Kasumi-1 (cell line): ENCODE results near the gene CDC42BPA.

Experiments
- DNase-seq, 2 experiments: peaks; one replicate each; lab custom pipeline; 2025; lab: John Stamatoyannopoulos, UW

CDC42BPA gene

DNA sequence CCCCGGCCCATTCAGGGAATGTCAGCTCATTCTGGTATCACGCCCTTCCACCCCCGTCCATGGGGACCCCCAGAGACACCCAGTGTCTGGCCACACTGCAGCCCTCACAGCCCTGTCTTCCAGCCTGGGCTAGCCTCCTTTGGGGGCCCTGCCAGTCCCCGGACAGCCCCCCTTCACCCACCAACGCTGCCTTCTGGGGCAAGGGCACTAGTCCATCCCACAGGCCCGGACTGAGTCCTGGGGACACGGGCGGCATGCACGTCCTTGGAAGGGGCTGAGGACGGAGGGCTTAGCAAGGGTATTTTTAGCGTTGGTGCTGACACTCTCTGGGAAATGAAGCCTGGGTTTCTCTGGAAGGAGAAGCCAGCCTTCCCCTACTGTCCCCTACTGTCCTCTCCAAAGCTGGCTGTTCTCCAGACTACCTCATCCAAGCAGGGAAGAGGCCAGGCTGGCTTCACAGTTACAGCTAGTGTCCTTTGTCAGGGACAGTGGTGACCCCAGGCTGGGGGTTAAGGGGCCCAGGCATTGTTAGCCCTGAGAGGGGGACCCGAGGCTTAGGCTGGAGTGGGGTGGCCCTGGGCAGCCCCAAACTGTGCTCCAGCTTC, 338.7 kb downstream of the CDC42BPA start:
- DNase-seq = no peak

DNA sequence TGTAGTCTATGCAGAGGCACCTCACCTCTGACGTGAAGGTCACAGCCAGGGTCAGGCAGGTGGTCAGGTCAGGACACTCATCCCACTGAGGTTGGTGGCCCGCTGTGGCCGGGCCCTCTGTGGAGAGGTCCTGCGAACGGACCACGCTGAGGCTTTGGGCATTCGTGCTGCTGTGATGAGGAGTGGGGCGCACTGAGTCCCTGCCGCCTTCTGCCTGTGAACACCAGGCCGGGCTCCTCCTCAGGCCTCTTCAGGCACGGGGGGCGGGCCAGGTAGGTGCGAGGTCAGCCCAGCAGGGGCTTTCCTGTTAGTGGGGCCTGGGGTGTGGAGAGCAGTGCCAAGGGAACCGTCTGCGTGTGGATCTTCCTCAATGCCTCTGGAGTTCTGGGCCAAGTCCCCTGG, 339.2 kb downstream of the CDC42BPA start:
- DNase-seq = no peak

DNA sequence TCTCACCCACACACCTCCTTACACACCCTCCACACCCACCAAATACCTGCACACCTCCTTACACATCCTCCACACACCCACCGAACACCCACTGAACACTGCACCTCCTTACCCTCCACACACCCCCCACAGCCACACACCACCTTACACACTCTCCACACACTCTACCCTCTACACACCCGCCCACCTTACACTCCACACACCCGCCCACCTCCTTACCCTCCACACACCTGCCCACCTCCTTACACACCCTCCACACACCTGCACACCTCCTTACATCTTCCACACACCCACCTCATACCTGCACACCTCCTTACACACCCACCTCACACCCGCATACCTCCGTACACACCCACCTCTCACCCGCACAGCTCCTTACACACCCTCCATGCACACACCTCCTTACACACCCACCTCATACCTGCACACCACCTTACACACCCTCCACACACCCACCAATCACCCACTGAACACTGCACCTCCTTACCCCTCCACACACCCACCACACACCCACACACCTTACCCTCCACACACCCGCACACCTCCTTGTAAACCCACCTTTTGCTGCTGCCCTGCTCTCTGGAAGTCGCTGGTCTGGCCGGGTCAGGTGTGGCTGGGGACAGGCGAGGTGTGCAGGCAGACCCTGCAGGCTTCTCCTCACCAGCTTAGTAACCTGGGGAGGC, 339.7 kb downstream of the CDC42BPA start:
- DNase-seq = no peak

DNA sequence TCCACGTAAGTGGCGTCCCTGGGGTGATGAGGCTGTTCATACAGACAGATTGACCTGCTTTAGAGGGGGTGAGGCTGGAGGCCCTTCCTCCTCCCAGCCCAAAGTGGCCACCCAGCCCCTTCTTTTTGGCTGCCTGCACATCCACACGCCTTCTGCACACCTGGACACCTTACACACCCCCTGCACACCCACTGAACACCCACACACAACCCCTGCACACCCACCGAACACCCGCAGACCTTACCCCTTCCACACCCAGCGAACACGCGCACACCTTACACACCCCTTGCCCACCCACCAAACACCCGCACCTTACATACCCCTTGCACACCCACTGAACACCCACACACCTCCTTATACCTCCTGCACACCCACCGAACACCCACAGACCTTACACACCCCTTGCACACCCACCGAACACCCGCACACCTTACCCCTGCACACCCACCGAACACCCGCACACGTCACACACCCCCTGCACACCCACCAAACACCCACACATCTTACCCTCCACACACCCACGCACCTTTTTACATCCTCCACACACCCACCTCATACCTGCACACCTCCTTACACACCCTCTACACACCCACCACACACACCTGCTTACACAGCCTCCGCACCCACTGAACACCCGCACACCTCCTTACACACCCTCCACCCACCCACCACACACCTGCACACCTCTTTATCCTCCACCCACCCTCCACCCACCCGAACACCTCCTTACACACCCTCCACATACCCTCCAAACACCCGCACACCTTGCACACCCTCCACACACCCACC, 340.5 kb downstream of the CDC42BPA start:
- DNase-seq = no peak

DNA sequence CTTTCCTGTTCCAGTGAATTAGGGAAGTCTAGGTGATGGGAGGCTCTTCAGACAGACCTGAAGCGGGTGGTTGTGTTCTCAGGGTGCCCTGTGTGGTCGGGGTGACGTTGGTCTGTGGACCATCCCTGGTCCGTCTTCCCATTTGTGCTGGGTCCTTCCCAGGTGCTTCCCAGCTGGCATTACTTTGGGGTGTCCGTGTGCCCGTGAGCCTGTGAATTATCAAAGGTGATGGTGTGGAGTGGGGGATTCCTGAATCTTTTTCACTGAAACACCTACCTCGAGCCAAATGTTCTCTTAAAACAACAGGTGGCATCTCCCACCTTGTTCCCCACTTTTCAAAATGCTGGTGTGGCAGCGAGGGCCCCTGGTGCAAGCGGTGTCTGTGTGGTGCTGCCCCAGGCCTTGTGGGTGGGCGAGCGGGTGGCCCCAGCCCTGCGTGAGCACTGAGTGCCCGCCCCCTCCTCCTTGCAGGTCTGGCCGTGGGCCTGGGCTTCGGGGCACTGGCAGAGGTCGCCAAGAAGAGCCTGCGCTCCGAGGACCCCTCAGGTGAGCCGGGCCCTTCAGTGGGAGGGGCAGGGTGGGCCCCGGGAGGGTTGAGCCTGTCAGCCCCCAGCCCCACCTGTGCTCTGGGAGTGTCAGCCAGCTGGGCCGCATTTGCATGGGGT, 341.2 kb downstream of the CDC42BPA start:
- no peak for DNase-seq

DNA sequence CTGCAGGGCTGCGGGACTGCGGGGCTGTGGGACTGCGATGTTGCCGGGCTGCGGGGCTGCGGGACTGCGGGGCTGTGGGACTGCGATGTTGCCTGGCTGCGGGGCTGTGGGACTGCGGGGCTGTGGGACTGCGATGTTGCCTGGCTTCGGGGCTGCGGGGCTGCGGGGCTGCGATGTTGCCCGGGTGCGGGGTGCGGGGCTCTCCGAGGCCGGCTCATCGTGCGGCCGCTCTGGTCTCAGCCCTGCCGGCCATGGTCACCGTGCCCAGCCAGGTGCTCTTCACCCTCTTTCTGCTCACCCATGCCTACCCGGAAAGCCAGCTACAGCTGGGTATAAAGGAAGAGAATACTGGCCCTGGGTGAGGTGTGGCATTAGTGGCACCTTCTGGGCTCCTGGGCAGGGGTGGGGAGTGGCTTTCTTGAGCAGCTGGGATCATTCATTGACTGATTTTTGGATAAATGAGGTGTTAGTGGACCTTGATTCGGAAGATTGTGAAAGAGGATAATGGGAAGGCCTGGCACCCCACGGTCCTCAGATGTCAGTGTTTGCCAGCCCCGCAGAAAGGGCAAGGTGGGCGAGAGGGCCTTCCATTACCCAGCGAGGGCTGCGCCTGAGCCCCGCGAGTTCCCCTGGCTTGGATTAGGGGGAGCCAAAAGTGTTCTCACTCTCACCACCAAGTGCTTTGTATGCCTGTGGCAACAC, 341.9 kb downstream of the CDC42BPA start:
- no peak for DNase-seq

DNA sequence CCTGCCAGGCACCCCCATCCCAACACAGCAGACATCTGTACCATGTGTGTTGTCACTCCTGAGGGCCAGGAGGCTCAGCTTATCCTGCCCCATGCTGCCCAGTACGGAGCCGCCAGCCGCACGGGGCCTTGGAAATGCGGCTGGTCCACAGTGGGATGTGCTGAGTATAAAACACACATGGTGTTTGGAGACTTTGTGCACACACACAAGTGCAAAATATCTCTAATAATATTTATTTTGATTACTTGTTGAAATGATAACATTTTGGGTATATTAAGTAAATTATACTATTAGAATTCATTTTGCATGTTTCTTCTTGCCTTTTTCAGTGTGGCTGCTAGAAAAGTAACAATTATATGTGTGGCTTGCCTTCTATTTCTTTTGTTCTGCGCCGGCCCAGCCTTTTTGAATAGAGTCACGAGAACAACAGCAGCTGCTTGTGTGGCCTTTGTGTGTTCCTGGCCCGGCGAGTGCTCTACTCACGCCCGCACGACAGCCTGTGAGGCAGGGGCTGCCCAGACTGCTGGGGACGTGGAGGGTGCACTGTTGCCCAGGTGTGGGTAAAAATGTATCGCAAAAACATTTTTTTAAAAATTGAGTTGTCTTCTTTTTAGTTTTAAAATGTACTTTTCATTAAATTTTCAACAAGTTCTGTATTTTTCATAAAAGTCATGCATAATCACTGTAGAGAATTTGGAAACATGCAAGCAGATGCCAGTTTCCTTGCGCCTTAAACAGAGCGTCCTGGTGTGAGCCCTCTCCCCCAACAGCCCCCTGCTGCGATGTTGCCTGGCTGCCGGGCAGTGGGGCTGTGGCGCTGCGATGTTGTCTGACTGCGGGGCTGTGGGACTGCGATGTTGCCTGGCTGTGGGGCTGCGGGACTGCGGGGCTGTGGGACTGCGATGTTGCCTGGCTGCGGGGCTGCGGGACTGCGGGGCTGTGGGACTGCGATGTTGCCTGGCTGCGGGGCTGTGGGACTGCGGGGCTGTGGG, 342.7 kb downstream of the CDC42BPA start:
- DNase-seq = no peak

DNA sequence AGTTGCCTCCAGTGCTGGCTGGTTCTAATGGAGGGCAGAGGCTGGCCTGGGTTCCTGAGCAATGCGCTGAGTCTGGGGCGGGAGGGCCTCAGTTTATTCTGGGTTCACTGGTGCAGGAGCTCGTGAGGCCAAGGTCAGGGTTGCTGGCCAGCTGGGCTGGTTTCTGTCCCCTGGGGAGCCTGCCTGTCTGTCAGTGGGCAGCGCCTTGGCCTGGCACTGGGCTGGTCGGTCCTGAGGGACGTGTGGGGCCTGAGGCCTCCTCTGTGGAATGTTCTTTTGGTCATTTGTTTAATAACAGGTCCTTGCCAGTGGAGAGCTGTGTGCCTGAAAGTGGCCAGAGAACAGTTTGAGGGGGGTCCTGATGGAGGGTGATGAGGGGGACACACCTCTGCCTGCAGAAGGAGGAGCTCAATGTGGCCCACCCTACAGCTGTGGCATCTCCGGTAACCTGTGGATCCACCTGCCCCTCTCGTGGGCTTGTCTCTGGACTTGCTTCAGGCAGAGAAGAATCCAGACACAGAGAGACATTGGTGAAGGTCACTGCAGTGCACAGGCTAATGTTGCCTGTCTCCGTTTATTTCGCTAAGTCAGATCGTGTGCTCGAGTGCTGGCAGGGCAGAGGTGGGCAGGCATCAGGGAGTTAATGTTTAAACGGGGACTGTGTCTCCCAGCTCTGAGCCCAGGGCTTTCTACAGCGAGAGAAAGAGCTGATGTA, 343.6 kb downstream of the CDC42BPA start:
- DNase-seq = no peak

DNA sequence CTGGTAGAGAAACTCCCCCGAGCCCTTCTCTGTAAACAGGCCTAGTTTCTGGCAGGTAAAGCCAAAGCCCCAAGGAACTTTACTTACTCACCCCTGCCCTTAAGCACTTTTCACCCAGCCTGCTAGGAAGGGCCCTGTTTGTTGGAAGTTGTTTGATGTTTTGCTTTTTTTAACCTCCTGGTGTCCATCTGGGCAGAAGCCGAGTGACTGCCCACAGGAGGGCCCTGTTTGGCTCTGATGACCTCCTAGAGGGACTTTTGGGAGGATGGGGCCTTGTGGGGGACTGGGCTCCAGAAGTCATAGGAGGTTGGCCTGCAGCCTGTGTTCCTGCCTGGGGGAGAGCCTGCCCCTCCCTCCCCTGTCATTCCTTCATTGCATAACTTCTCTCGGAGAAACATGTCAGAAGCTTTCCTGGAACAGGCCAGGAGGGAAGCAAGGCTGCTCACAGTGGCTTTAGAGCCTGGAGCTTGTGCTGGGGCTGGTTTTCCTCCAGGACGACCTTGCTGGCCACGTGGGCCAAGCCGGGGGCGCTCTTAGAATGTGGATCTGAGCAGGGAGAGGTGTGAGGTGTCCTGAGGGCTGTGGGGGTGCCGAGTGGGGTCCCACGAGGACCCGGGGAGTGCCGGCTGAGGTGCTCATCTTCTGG, 344.3 kb downstream of the CDC42BPA start:
- DNase-seq = no peak

DNA sequence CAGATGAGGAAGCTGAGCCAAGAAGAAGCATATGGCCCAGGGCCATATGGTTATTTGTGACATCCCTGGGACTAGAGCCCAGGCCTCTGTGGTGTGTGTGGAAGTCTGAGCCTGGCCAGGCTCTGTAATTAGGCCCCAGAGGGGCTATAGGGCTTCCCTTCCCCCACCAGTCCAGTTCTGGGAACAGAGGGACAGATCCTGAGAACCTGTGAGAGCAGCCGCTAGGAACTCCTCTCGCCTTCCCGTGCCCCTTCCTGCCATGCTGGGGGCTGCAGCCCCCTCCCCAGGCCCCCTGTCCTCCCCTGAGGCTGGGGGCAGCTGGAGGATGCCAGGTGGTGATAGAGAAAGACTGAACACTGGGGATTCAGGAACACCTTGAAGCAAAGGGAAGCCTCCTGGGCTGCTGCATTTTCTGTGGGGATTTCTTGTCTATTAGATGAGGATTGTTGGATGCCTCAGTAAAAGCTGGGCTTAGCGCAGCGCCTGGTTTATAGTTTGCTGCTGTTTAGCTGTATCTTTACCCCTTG, 344.9 kb downstream of the CDC42BPA start:
- DNase-seq = peak in 1 of 2 experiments; percentile 6

DNA sequence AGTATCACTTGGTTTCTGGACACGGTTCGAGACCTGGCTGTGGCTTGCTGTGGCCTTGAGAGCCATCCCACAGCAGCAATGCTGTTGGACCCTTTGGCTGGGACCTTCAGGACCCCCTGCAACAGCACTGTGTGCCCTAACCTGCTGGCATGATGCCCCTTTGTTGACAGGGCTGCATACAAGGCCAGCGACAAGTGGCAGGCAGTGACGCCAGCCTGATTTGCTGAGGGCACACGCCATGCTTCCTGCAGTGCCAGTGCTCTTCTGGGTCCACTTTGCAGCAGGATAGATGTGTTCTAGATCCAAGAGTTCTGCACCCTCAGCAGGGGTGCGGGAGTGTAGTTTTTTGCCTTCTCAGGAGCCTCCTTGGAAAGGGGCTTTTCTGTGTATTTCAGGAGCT, 345.4 kb downstream of the CDC42BPA start:
- no peak for DNase-seq

DNA sequence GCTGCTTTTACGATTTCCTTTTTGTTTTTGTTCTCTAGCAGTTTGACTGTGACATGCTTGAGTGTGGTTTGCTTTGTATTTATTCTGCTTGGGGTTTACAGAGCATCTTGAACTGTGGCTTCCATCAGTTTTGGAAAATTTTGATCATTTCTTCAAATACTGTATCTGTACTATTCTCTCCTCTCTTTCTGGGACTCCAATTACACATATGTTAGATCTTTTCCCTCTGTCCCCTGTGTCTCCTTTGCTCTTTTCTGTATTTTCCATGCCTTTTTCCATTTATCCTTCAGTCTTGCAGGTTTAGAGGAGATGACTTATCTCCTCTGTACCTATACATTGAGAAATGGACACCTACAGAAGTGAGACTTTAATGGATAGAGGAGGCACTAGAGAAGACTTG, 346.5 kb downstream of the CDC42BPA start:
- no peak for DNase-seq

DNA sequence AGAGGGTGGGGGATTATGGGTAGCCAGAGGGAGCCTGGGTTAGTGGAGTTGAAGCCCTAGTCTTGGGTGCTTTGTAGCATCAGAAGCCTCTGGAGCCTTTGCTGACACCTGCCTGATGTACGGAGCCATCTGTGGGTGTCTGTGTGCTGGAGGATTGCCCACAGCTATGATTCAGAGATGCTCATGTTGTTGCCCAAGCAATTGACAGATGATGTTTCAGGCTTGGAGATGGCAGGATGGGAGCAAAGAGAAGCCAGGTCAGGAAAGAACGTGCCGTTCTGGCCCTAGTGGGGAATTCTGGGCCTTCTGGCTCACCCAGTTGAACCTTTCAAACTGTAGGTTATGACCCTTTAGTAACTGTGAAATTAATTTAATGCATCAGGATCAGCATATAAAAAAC, 350.6 kb downstream of the CDC42BPA start:
- no peak for DNase-seq

DNA sequence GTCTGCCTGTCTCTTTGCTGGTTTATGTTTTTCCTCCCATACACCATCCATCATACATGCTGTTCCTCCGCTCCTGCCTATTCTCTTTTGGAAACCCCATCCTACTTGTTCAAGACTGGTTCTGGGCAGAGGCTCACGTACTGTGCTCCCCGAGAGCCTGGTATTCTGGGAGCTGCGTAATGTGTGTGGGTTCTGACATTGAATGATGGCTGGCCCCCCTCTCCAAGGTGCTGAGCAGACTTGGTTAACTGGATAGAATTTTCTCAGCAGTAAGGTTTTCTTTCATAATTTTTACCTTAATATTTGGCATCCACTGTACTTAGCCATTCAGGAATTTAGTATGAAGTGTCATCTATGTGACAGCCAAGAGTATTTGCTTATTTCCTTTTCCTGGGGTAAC, 351.6 kb downstream of the CDC42BPA start:
- DNase-seq = no peak

DNA sequence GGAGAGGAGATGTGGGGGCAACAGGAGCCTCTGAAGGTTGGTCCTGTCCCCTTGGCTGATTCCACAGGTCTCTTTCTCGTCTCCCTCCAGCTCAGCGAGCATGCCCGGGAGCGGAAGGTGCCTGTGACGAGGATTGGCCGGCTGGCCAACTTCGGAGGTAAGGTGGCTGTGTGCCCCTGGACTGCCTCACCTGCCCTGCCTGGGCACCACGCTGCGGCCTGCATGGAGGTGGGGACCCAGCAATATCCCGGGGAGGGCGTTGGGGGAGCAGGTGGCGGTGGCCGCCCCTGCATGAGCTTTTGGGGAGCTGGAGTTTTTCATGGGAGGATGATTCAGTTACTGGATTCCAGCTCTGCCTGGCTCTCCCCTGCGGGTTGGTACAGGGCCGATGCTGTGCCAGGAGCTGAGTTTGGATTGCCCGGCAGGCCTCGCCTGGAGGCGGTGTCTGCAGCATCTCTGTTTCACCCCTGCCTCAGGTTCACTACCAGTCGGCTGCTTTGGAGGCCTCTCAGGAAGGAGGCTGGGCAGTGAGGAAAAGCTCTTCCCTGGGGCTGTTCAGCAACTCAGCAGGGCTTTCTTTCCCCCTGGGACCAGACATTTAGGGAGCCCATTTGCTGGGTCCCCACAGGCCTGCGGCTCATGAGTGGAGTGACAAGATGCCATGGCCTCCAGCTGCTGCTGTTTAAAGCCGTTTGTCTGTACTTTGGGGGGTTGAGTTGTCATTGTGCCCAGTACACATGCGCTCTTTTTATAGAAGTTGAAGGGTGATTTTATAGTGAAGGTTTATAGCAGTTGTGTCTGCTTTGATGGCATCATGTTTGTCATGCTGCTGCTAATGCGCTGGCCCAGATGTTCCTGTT, 352.5 kb downstream of the CDC42BPA start:
- DNase-seq = no peak

DNA sequence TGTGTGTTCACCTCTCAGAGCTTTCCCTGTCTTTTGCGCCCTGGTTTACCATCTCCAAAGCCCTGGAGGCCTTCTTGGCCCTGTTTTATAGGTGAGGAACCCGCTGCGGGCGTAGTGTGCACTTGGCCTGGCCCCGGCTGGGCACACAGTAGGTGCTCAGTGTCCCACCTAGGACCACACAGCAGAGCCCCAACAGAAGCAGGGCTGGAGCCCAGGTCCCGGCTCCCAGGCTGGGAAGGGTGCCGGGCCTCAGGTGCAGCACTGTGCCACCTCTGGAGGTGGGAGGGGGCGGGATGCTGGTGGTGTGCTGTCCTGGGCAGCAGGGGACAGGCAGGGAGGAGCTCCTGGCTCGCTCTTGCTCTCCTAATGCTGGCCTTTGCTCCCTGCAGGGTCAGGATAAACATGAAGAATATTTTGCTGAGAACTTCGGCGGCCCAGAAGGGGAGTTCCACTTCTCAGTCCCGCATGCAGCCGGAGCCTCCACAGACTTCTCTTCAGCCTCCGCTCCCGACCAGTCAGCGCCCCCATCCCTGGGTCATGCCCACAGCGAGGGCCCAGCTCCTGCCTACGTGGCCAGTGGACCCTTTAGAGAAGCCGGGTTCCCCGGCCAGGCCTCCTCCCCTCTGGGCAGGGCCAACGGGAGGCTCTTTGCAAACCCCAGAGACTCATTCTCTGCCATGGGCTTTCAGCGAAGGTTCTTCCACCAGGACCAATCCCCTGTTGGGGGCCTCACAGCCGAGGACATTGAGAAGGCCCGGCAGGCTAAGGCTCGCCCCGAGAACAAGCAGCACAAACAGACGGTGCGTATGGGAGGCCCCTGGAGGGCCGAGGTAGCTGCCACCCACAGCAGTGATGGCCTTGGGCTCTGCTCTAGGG, 353.4 kb downstream of the CDC42BPA start:
- no peak for DNase-seq

DNA sequence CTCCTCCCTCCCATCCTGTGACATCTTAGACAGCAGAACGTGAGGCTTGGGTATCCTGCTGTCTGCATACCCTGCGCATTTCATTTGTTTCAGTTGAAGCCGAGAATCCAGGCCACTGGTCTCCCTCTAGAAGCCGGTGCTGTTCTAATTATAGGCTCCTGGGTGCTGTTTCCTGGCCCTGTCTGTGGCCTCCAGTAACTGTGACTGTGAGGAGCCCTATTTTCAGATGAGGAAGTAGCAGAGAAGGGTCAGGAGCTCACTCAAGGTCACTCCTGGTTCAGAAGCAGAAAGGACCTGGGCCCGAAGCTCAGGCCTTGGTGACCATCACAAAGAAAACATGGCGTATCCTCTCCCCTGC, 354.2 kb downstream of the CDC42BPA start:
- DNase-seq = peak; percentile 86 to 88
